Renal cortex interstitium (tissue), 11 donors: ENCODE data around the gene SOBP. TPM values are rescaled to one million over a fixed set of nuclear protein-coding genes. Genes with fewer than 3 reads are reported as not detected.

Experiments used
- DNase-seq, 11 donors: peaks; one replicate each; pipeline ENCODE4 v3.0.0-alpha.2; 2013; ENCODE audit warnings: low read depth in 9 of 11, low spot score in 4 of 11; ENCODE audit errors: extremely low read depth in 1 of 11
- polyA plus RNA-seq, 3 donors: library from polyadenylated mRNA; unstranded; fragments of 120-200 nt; gene quantifications; one replicate each; pipeline ENCODE4 v1.2.1, GENCODE V29; 2013; ENCODE audit not compliant: insufficient read length in 3 of 3

Gene SOBP
- polyA plus RNA-seq, 3 donors, result 12.0 to 15.7 (median 14.6) TPM

GRCh38 chr6:107661291-107661690, 171.4 kb downstream of the SOBP start:
- DNase-seq, result no peak

GRCh38 chr6:107662333-107662732, 172.4 kb downstream of the SOBP start:
- no peak for DNase-seq

- no peak for DNase-seq
Measured at GRCh38 chr6:107663308-107663707, 173.4 kb downstream of the SOBP start.

- no peak for DNase-seq
Measured at GRCh38 chr6:107665382-107665781, 175.5 kb downstream of the SOBP start.

- peak in 5 of 11 donors; percentile 45 to 76 (median 70) for DNase-seq
Measured at GRCh38 chr6:107666084-107666980, 176.4 kb downstream of the SOBP start.

GRCh38 chr6:107666981-107667601, 177.2 kb downstream of the SOBP start:
- DNase-seq, result no peak

- no peak for DNase-seq
Measured at GRCh38 chr6:107667790-107668189, 177.9 kb downstream of the SOBP start.

- no peak for DNase-seq
Measured at GRCh38 chr6:107668743-107669474, 179.0 kb downstream of the SOBP start.

GRCh38 chr6:107670792-107671199, 180.9 kb downstream of the SOBP start:
- peak in 4 of 11 donors; percentile 50 to 61 (median 57) for DNase-seq

GRCh38 chr6:107673076-107673494, 183.2 kb downstream of the SOBP start:
- DNase-seq, result no peak

- peak; percentile 68 to 89 (median 84) for DNase-seq
Measured at GRCh38 chr6:107674995-107675738, 185.2 kb downstream of the SOBP start.

GRCh38 chr6:107676042-107676441, 186.1 kb downstream of the SOBP start:
- no peak for DNase-seq

GRCh38 chr6:107677399-107677798, 187.5 kb downstream of the SOBP start:
- no peak for DNase-seq

- peak in 1 of 11 donors; percentile 54 for DNase-seq
Measured at GRCh38 chr6:107679457-107679856, 189.5 kb downstream of the SOBP start.

GRCh38 chr6:107682721-107683120, 192.8 kb downstream of the SOBP start:
- no peak for DNase-seq

GRCh38 chr6:107683183-107683582, 193.3 kb downstream of the SOBP start:
- DNase-seq, result no peak

GRCh38 chr6:107684996-107685395, 195.1 kb downstream of the SOBP start:
- DNase-seq, result no peak

GRCh38 chr6:107689190-107689589, 199.3 kb downstream of the SOBP start:
- no peak for DNase-seq
